PFSK-1 (cell line): ENCODE data around the gene MEGF11.

ENCODE experiments used
- FOXP2 ChIP-seq: optimal IDR thresholded peaks from 2 replicates; pipeline ENCODE3; 2011; ENCODE audit warnings: borderline replicate concordance, control low read depth, inconsistent platforms; ENCODE audit not compliant: insufficient read depth; ENCODE audit errors: extremely low read length, extremely low read depth
- POLR2AphosphoS5 ChIP-seq: IDR thresholded peaks from 2 replicates; pipeline ENCODE4 v1.6.1; 2012; ENCODE audit warnings: low read depth, mild to moderate bottlenecking, control low read depth, low read length, moderate library complexity
- REST ChIP-seq, 2 experiments: IDR thresholded peaks; 2 replicates each; pipeline versions ENCODE4 v1.6.1 to v1.8.0; 2011 to 2012; ENCODE audit warnings: low read depth in 2 of 2, low read length in 2 of 2, control low read depth in 1 of 2, inconsistent platforms in 1 of 2, mild to moderate bottlenecking in 1 of 2, moderate library complexity in 1 of 2; ENCODE audit not compliant: insufficient read depth in 1 of 2
- SIN3A ChIP-seq: IDR thresholded peaks from 2 replicates; pipeline ENCODE4 v1.6.1; 2012; ENCODE audit warnings: mild to moderate bottlenecking, low read length, moderate library complexity, borderline replicate concordance; ENCODE audit not compliant: insufficient read depth
- TAF1 ChIP-seq: IDR thresholded peaks from 2 replicates; pipeline ENCODE4 v1.6.1; 2012; ENCODE audit warnings: low read length, control low read depth, borderline replicate concordance; ENCODE audit not compliant: insufficient read depth

The MEGF11 gene

GRCh38 chr15:66069751-66070150 is 183.8 kb downstream of the MEGF11 start:
- TF ChIP-seq SIN3A, result no peak
- TF ChIP-seq FOXP2, result no peak
- TF ChIP-seq TAF1, result no peak
- no peak for TF ChIP-seq POLR2AphosphoS5
- TF ChIP-seq REST (IDR thresholded peaks at IDR 0.05; ENCODE audit: insufficient read depth in 1 of 2, low read depth in 2 of 2, low read length in 2 of 2), result no peak

DNA sequence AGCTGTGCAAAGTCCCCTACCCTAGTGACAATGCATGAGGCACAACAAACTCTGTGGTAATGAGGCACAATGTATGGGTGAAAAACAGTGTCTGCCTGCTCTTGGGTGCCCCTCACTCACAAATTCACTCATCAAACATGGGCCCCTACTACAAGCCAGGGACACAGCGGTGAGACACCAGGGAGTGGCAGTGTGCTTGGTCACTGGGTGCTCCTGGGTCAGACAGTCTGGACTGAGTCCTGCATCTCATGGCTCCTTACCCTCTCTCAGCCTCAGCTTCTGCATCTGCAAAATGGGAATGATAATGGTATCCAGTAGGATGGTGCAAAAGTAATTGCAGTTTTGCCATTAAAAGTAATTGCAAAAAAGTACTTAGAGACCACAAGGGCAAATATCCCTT is 184.7 kb downstream of the MEGF11 start:
- no peak for TF ChIP-seq REST (IDR thresholded peaks at IDR 0.05; ENCODE audit: insufficient read depth in 1 of 2, low read depth in 2 of 2, low read length in 2 of 2)
- no peak for TF ChIP-seq FOXP2
- TF ChIP-seq TAF1, result no peak
- no peak for TF ChIP-seq SIN3A
- TF ChIP-seq POLR2AphosphoS5, result no peak

- TF ChIP-seq REST (IDR thresholded peaks at IDR 0.05; ENCODE audit: insufficient read depth in 1 of 2, low read depth in 2 of 2, low read length in 2 of 2), result no peak
- no peak for TF ChIP-seq TAF1
- TF ChIP-seq POLR2AphosphoS5, result no peak
- no peak for TF ChIP-seq FOXP2
- TF ChIP-seq SIN3A, result no peak
Observed at GRCh38 chr15:66067687-66068086, 185.9 kb downstream of the MEGF11 start.

- no peak for TF ChIP-seq TAF1
- no peak for TF ChIP-seq SIN3A
- no peak for TF ChIP-seq FOXP2
Observed at GRCh38 chr15:66066481-66066880, 187.1 kb downstream of the MEGF11 start.

GRCh38 chr15:66066005-66066404 is 187.5 kb downstream of the MEGF11 start:
- TF ChIP-seq FOXP2 (no peak), POLR2AphosphoS5 (no peak), REST (IDR thresholded peaks at IDR 0.05; ENCODE audit: insufficient read depth in 1 of 2, low read depth in 2 of 2, low read length in 2 of 2) (no peak), SIN3A (no peak), TAF1 (no peak)
